Transverse colon (tissue), 4 donors: ENCODE measurements around the gene GLE1. TPM values are rescaled to one million over a fixed set of nuclear protein-coding genes. Genes with fewer than 3 reads are reported as not detected.

ENCODE experiments used
- DNase-seq: peaks from one replicate; pipeline ENCODE4 v3.0.0-alpha.2; 2019
- H3K27ac ChIP-seq, 4 donors: fragments of 200-600 bp; sonication (generic); 2 replicates each; pipeline ENCODE4 v1.5.1; 2016 to 2018; ENCODE audit warnings: inconsistent platforms in 4 of 4
- H3K27me3 ChIP-seq: fragments of 200-600 bp; sonication (generic); 2 replicates; pipeline ENCODE4 v1.5.1; 2017; ENCODE audit warnings: inconsistent platforms
- H3K36me3 ChIP-seq, 4 donors: fragments of 200-600 bp; sonication (generic); 2 replicates each; pipeline ENCODE4 v1.5.1; 2017 to 2019; ENCODE audit warnings: inconsistent platforms in 4 of 4
- H3K4me1 ChIP-seq, 4 donors: fragments of 200-600 bp; sonication (generic); 2 replicates each; pipeline ENCODE4 v1.5.1; 2017 to 2020; ENCODE audit warnings: inconsistent platforms in 4 of 4
- H3K4me3 ChIP-seq, 4 donors: fragments of 200-600 bp; sonication (generic); 1 replicate in 1 of 4; 2 replicates in 3 of 4; pipeline versions ENCODE4 v1.5.1 to v1.6.1; 2017 to 2019; ENCODE audit warnings: inconsistent platforms in 4 of 4
- H3K9me3 ChIP-seq, 2 donors: fragments of 200-600 bp; sonication (generic); 2 replicates each; pipeline ENCODE4 v1.5.1; 2017 to 2019; ENCODE audit warnings: inconsistent platforms in 2 of 2
- CTCF ChIP-seq, 5 experiments: fragments of 200-600 bp in 3 of 5; fragments of 450-650 bp in 2 of 5; sonication (generic) in 3 of 5; IDR thresholded peaks; 1 replicate in 2 of 5; 2 replicates in 3 of 5; pipeline ENCODE4 v1.5.1; 2016 to 2017; ENCODE audit warnings: antibody characterized with exemption in 5 of 5, inconsistent platforms in 3 of 5, mild to moderate bottlenecking in 2 of 5, moderate library complexity in 1 of 5
- EP300 ChIP-seq: sonication (generic); formaldehyde crosslinking; IDR thresholded peaks from one replicate; pipeline ENCODE4 v1.6.1; 2017; ENCODE audit warnings: antibody characterized with exemption, low read depth
- POLR2A ChIP-seq: fragments of 450-650 bp; IDR thresholded peaks from one replicate; pipeline ENCODE4 v1.6.1; 2016; ENCODE audit warnings: antibody characterized with exemption, mild to moderate bottlenecking, moderate library complexity
- POLR2AphosphoS5 ChIP-seq, 3 donors: sonication (generic); formaldehyde crosslinking; IDR thresholded peaks; one replicate each; pipeline ENCODE4 v1.6.1; 2016; ENCODE audit warnings: antibody characterized with exemption in 3 of 3
- WGBS, 2 donors: methylation state at CpG; one replicate each; pipeline ENCODE4 v1.1.5; 2018; ENCODE audit warnings: low coverage in 1 of 2; 5-methylcytosine and 5-hydroxymethylcytosine counted together
- in situ Hi-C, 4 donors: fragments of 200-750 bp; cut with MboI; loops; one replicate each; pipeline versions ENCODE4 v1.15.0 to v1.15.1; 2017; ENCODE audit warnings: low sequenced_read_pairs in 3 of 4, low pct_ligation_motif_present in 1 of 4, low pct_unique_long_range_greater_than_20kb in 1 of 4
- intact Hi-C: fragments of 100-400 bp; cut with DNase I; formaldehyde crosslinking; loops from one replicate; pipeline ENCODE4 v1.15.1; 2023; ENCODE audit warnings: low total_unique reads
- total RNA-seq, 4 donors: library from RNA; depleted of rRNA; stranded (reverse); fragments of >200 nt; gene quantifications; one replicate each; pipeline ENCODE4 v1.1.0, GENCODE V29; 2016

Gene GLE1
- total RNA-seq, 4 donors from 2014 or later, result 24.3 to 120 (median 58.7) TPM

- no peak for DNase-seq
- Histone ChIP-seq H3K4me3 (no peak overlapping the region), H3K36me3 (peaks cover 0 to 3% (median 1%) of the 10 kb centered on the region in 4 donors), H3K27me3 (no peaks in the 10 kb centered on the region), H3K27ac (no peak overlapping the region), H3K4me1 (peaks cover 0 to 3% (median 0%) of the 10 kb centered on the region in 4 donors), H3K9me3 (no peaks in the 10 kb centered on the region)
- in situ Hi-C loops, result no loop called here
- no peak for TF ChIP-seq POLR2AphosphoS5 (IDR thresholded peaks at IDR 0.05)
- TF ChIP-seq POLR2A, result no peak
- no peak for TF ChIP-seq EP300
- TF ChIP-seq CTCF (IDR thresholded peaks at IDR 0.05), result no peak
- intact Hi-C loops, result no loop called here
- WGBS, 2 donors, result 79 to 100% methylated on average over 1 to 5 of the region's 5 CpGs
Observed at GRCh38 chr9:128470560-128470959, 34.0 kb upstream of the GLE1 start.

- Histone ChIP-seq H3K36me3 (peaks cover 0 to 10% (median 2%) of the 10 kb centered on the region in 4 donors), H3K4me3 (no peak overlapping the region), H3K9me3 (no peaks in the 10 kb centered on the region), H3K27me3 (no peaks in the 10 kb centered on the region), H3K27ac (no peak overlapping the region), H3K4me1 (peaks cover 0 to 3% (median 0%) of the 10 kb centered on the region in 4 donors)
- in situ Hi-C loops (no loop called here), intact Hi-C loops (no loop called here)
- WGBS, 2 donors, result 99% methylated on average over 5 of the region's 5 CpGs; no CpG with 5 or more reads in 1 of the 2 donors
- no peak for DNase-seq
- no peak for TF ChIP-seq EP300
- TF ChIP-seq POLR2AphosphoS5 (IDR thresholded peaks at IDR 0.05), result no peak
- no peak for TF ChIP-seq CTCF (IDR thresholded peaks at IDR 0.05)
- TF ChIP-seq POLR2A, result no peak
Observed at GRCh38 chr9:128473104-128473503, 31.4 kb upstream of the GLE1 start.

- TF ChIP-seq POLR2A (no peak), CTCF (IDR thresholded peaks at IDR 0.05) (no peak), POLR2AphosphoS5 (IDR thresholded peaks at IDR 0.05) (no peak), EP300 (no peak)
- DNase-seq, result no peak
- intact Hi-C loops, result no loop called here
- Histone ChIP-seq H3K4me3 (no peak overlapping the region), H3K36me3 (peaks cover 0 to 10% (median 5%) of the 10 kb centered on the region in 4 donors), H3K9me3 (no peaks in the 10 kb centered on the region), H3K27ac (no peak overlapping the region), H3K27me3 (no peaks in the 10 kb centered on the region), H3K4me1 (no peaks in the 10 kb centered on the region)
- WGBS, 2 donors, result 100% methylated on average over 2 to 7 of the region's 7 CpGs
- in situ Hi-C loops, result no loop called here
Observed at GRCh38 chr9:128475867-128476266, 28.7 kb upstream of the GLE1 start.

- in situ Hi-C loops, result no loop called here
- Histone ChIP-seq H3K9me3 (no peaks in the 10 kb centered on the region), H3K36me3 (peaks cover 0 to 24% (median 7%) of the 10 kb centered on the region in 4 donors), H3K4me3 (no peak overlapping the region), H3K27me3 (no peaks in the 10 kb centered on the region), H3K27ac (no peak overlapping the region), H3K4me1 (no peaks in the 10 kb centered on the region)
- DNase-seq, result no peak
- intact Hi-C loops, result no loop called here
- 83% methylated on average over 1 of the region's 1 CpG; no CpG with 5 or more reads in 1 of the 2 donors for WGBS, 2 donors
- TF ChIP-seq POLR2A (no peak), POLR2AphosphoS5 (IDR thresholded peaks at IDR 0.05) (no peak), EP300 (no peak), CTCF (IDR thresholded peaks at IDR 0.05) (no peak)
Observed at GRCh38 chr9:128479262-128479661, 25.3 kb upstream of the GLE1 start.
